ENCODE data around the gene GIN1.

DNA sequence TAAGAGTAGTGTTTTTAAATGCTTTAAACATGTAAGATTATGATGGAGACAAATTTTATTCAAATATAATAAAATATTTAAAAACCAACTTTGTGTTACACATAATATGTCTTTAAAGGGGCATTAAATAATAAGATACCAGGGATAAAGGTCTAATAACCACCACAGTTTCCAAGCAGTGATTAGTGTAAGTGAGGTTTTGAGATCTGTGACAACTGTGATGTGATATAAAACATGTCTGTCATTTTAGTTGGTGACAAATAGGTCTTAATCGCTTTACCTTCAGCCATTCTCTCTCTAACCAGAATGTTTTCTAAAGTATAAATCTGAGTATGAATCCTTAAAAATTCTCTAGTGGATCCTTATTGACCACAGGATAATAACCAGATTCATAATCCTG lies 28.3 kb upstream of the GIN1 start:
- TF ChIP-seq, protein P1, sequence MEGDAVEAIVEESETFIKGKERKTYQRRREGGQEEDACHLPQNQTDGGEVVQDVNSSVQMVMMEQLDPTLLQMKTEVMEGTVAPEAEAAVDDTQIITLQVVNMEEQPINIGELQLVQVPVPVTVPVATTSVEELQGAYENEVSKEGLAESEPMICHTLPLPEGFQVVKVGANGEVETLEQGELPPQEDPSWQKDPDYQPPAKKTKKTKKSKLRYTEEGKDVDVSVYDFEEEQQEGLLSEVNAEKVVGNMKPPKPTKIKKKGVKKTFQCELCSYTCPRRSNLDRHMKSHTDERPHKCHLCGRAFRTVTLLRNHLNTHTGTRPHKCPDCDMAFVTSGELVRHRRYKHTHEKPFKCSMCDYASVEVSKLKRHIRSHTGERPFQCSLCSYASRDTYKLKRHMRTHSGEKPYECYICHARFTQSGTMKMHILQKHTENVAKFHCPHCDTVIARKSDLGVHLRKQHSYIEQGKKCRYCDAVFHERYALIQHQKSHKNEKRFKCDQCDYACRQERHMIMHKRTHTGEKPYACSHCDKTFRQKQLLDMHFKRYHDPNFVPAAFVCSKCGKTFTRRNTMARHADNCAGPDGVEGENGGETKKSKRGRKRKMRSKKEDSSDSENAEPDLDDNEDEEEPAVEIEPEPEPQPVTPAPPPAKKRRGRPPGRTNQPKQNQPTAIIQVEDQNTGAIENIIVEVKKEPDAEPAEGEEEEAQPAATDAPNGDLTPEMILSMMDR (IDR thresholded peaks at IDR 0.05): no peak
- TF ChIP-seq EZH2 (IDR thresholded peaks at IDR 0.05; ENCODE audit: borderline replicate concordance, insufficient read depth, low read depth, low read length, poor library complexity, severe bottlenecking): no peak
